GM12864 (cell line): ENCODE measurements around the gene METTL13.

Experiments
- DNase-seq: peaks from one replicate; pipeline ENCODE4 v3.0.0-alpha.2; 2011; ENCODE audit warnings: low read depth
- H3K4me3 ChIP-seq: 2 replicates; pipeline ENCODE4 v1.5.1; 2011; ENCODE audit warnings: mild to moderate bottlenecking, low read depth, low read length, control low read depth
- TF ChIP-seq, protein P1 (sequence below): IDR thresholded peaks from 2 replicates; pipeline ENCODE4 v1.5.1; 2011; ENCODE audit warnings: low read depth, mild to moderate bottlenecking, moderate library complexity, low read length, control low read depth, inconsistent platforms; ENCODE audit errors: missing control alignments

Gene METTL13, protein sequence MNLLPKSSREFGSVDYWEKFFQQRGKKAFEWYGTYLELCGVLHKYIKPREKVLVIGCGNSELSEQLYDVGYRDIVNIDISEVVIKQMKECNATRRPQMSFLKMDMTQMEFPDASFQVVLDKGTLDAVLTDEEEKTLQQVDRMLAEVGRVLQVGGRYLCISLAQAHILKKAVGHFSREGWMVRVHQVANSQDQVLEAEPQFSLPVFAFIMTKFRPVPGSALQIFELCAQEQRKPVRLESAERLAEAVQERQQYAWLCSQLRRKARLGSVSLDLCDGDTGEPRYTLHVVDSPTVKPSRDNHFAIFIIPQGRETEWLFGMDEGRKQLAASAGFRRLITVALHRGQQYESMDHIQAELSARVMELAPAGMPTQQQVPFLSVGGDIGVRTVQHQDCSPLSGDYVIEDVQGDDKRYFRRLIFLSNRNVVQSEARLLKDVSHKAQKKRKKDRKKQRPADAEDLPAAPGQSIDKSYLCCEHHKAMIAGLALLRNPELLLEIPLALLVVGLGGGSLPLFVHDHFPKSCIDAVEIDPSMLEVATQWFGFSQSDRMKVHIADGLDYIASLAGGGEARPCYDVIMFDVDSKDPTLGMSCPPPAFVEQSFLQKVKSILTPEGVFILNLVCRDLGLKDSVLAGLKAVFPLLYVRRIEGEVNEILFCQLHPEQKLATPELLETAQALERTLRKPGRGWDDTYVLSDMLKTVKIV

GRCh38 chr1:171781176-171781875 lies at the start of gene METTL13:
Gene METTL13, plus strand, starts transcription at chr1:171781660. Its CDS starts 308 bp downstream, at chr1:171781968.
- TF ChIP-seq, protein P1, sequence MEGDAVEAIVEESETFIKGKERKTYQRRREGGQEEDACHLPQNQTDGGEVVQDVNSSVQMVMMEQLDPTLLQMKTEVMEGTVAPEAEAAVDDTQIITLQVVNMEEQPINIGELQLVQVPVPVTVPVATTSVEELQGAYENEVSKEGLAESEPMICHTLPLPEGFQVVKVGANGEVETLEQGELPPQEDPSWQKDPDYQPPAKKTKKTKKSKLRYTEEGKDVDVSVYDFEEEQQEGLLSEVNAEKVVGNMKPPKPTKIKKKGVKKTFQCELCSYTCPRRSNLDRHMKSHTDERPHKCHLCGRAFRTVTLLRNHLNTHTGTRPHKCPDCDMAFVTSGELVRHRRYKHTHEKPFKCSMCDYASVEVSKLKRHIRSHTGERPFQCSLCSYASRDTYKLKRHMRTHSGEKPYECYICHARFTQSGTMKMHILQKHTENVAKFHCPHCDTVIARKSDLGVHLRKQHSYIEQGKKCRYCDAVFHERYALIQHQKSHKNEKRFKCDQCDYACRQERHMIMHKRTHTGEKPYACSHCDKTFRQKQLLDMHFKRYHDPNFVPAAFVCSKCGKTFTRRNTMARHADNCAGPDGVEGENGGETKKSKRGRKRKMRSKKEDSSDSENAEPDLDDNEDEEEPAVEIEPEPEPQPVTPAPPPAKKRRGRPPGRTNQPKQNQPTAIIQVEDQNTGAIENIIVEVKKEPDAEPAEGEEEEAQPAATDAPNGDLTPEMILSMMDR: no peak
- peak within 1 kb of the TSS; percentile 98 for H3K4me3 ChIP-seq
- DNase-seq: peak; percentile 95

DNA sequence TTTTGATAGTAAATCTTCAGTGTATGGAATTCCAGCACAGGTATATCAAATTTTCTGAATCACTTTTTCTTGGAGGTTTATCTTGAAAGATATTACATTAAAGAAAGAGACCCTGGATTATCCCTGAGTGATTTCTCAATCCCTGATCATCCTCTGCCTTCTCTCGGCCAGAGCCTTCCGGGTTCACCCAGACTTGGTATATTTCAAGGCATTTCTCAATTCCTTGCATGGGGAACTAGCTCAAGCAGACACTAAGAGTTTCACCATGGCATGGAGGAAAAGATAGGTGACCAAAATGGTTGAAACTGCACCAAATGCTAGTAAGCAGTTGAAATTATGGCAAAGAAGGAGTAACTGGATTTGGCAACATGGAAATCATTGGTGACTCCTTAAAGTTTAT lies 45.3 kb upstream of the METTL13 start:
- no peak overlapping the region for H3K4me3 ChIP-seq
- no peak for DNase-seq
- TF ChIP-seq, protein P1: no peak

DNA sequence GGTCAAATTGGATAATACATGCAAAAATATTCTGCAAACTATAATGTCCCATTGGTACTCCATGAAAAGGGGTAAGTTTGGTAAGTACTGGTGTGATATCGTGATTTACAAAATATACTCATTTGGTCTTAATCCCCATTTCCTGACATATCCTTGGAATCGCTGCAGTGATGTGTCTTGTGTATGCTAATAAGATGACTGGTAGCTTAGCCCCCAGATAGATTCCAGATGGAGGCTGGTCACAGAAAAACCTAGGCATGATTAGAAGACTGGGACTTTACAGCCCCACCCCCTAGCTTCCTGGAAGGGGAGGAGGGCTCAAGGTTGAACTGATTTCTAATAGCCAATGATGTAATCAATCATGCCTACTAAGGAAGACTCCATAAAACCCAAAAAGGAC lies 42.5 kb upstream of the METTL13 start:
- no peak for DNase-seq
- no peak overlapping the region for H3K4me3 ChIP-seq
- TF ChIP-seq, protein P1: no peak

DNA sequence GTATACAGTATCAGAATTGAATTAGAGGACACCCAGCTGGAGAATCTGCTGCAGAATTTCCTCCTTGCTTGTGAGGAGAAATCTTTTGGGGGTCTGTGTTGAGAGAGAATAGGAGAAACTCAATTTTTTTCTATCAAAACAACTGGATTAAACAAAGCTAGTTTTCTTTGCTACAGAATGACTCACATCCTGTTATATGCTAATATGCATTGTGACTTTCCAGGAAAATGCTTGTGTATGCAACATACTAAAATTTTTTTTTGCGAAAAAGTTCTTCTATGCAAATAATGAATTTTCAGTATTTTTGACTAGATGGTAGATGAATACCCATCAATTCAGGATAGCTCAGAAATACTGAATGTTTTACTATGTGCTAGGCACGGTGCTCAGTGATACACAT lies 41.8 kb upstream of the METTL13 start:
- no peak for DNase-seq
- no peak overlapping the region for H3K4me3 ChIP-seq
- TF ChIP-seq, protein P1: no peak

GRCh38 chr1:171740356-171740863 lies 41.0 kb upstream of the METTL13 start:
- TF ChIP-seq, protein P1: no peak
- DNase-seq: no peak
- peak overlapping the region; percentile 82; the same call in 1 of the 2 replicates for H3K4me3 ChIP-seq

- DNase-seq: peak; percentile 18
- H3K4me3 ChIP-seq: peak overlapping the region; percentile 82
- TF ChIP-seq, protein P1: peak; percentile 11
These were observed 40.2 kb upstream of the METTL13 start for GRCh38 chr1:171740987-171741871.
